LHCN-M2 (cell line): Measurements from ENCODE around the gene ZNF768. TPM values are rescaled to one million over a fixed set of nuclear protein-coding genes. Genes with fewer than 3 reads are reported as not detected.
A peak's percentile ranks its signal among the peaks of the same experiment; 100 is the strongest.
"Not testable (repeated sequence)": the region's sequence is repeated elsewhere in the genome, so short reads cannot be mapped to it uniquely, and the experiment has no call there.

Experiments used
- DNase-seq: peaks from one replicate; pipeline ENCODE4 v3.0.0-alpha.2; 2012; ENCODE audit warnings: low read depth
- total RNA-seq: library from RNA; depleted of rRNA; stranded (reverse); fragments of >200 nt; gene quantifications from 2 replicates; pipeline ENCODE4 v1.2.3, GENCODE V29; 2014

The ZNF768 gene
- total RNA-seq, 1 experiment from 2014 or later = 40.6 TPM

DNA sequence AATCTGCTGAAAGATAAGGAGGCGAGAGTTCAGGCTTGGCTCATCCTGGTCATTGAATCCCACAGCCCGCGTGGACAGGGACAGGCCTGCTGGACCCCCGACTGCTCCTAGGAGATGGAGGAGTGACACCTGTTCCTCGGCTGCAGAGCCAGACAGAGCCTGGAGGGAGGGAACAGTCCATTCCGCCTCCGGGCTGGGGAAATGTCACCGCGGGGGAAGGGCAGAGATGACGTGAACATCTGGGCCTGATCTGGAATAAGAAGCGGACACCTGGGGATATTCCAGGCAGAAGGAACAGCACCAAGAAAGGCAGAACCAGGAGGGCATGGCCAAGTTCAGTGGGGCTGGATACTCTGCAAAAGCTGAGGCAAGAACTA lies 6.8 kb upstream of the ZNF768 start:
- DNase-seq = no peak

DNA sequence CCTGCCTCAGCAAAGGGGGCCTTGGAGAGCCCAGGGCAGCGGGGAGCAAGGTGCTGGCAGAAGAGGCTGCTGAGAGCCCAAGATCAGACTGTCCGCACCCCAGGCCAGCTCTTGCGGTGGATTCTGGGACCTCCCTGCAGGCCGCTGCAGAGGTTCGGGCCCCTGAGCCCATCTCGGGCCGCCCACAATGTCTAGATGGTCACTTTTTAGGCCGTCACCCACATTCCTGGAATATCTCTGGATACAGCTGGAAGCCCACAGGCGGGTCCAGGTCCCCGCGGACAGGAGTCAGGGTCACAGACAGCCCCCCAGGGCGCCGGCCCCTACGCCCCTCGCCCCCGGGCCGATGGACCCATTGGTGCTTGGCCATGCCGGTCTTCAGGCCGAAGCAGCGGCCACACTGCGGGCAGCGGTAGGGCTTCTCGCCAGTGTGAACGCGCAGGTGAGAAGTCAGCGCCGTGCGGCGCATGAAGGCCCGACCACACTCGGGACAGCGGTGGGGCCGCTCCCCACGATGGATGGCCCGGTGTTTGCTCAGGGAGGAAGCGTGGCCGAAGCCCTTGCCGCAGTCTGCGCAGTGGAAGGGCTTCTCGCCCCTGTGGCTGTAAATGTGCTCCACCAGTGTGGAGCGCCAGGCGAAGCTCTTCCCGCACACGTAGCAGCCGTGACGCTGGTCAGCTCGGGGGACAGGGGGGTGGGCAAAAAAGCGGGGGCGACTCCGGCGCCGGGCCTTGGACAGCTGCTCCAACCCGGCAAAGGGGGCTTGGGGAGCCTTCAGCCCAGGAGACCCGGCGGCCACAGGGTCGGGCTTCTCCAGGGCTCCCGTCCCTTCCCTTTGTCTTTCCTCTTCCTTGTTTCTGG lies 6.1 kb upstream of the ZNF768 start:
- no peak for DNase-seq

DNA sequence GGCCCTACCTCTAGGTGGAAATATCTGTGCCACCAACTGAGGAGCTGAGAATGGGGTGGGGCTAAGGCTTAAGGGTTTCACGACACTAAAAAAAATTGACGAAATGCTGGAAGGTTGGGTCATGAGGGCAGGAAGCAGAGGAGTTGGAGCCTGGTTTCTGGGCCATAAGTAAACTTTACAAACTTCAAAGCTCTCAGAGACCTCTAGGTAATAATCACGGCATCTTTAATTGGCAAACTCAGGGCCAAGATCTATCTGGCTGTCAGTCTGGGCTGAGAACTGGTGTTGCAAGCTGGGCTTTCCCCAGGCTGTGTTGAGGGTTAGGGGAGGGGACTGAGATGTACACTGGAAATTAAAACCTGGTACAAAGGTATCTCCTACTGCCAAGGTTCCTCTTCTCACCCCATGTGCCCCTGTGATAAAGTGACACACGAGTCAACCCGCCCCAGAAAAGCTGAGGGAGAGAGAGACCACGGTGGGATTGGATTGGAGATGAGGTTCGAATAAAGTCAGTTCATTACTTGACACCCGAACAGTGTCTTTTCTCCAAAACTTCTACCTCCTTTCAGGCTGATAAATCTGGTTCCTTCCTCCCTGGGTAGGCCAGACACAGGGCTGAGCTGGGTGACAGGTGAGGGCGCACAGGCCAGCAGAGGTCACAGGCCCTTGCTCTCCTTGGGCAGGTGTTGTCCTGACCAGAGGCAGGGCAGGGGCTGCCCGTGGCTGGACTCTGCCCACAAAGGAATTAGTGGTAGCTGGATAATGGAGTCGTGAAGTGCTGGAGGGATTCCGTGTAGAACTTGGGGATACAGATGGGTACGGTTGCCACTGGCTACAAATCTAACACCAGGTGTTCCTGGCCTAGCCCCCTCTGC lies 4.0 kb upstream of the ZNF768 start:
- no peak for DNase-seq

DNA sequence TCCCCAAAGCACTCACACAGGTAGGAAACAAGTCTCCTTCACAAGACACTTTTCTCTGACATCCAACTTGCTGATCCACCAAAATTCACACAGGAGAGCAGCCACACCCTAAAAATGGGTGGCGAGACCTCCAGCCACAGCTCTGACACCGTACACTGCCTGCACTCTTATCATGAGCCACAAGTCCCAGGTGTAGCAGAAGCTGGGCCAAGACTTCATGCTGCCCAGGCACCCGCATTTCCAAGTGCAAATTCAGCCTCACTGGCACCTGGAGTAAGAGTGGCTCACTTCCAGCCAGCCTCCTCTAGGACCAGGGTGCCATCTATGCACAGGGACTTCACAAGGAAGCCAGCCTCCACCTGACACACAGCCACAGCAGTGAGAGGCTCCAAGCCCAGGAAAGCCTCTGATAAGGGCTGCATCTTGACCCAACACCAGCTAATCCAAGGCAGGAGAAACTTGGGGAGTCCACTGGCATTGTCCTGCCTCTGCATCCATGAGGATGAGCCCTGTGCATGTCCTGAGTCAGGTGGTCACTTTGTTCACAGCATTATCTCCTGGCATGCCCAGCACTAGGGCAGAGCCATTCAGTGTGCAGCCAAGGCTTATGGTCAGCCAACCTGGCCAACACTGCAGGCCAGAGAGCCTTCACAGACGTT lies 2.6 kb upstream of the ZNF768 start:
- DNase-seq = no peak

DNA sequence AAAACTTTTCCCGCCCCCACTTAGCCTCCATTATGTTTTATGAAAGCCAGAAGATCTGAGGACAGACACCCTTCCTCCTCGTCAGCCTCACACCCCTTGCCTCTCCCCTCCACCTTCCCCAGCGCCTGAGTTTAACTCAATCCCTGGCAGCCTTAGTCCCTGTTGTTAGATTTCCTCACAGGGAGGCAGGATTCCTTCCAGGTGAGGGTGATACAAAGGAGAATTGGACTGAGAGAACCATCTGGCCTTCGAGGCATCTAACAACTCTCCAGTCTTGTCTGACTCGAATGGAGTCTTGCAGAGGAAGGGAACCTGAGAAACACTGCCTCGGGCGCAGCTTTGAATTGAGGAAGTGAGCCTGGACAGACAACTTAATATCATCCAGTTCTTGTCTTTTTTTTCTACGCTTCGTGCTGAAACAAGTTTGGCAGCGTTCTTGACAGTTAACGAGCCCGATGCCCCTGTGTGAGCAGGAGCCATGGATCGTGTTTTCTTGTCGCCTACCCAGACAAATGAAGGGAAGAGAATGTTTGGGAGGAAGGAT lies 1.3 kb upstream of the ZNF768 start:
- no peak for DNase-seq

DNA sequence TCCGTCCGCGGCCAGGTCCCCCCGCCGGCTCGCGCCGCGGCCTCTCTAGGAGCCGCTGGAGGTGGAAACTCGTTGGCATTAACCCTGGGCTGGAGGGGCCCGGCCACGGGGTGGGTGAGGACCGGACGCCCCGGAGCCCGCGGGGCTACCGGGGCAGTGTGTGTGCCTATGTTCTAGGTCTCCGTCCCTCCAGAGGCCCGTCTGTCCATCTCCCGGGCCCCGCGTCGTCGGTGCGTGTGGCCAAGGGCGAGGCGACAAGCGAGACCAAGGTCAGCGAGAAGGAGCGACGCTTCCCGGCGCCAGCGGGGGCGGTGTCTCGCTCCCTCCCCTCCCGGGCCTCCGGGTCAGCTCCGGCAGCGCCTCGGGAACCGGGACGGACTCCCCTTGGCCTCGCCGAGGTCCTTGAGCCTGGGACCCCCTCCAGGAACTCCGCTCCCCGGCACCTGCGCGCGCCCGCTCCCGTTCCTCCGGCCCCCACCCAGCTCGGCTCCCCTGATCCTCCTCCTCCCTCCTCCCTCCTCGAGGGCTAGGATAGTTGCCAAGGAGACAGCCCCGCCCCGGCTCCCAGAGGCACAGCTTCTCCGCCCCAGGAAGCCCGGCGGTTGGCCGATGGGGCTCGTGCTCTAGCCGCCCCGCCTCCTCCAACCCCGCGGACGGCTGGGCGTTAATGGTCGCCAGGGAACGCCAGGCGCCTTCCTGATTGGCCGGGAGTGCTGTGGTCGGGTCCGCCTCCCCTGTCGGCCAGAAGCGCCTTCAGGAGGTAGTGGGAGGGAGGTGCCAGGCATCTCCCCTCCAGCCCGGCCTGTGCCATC lies 663 bp upstream of the ZNF768 start:
- peak; percentile 96 for DNase-seq

DNA sequence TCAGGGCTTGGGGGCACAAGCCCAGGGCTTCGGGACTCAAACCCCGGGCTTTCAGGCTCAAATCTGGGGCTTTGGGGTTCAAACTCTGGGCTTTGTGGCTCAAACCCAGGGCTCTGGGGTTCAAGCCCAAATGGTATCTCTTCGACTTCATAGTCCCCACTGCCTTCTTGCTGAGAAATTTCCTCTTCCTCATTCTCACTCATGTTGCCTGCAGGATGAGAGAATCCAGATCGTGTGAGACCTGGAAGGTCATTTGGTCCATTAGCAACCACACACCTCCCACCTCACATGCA lies 576 bp downstream of the ZNF768 start:
- DNase-seq = no peak

DNA sequence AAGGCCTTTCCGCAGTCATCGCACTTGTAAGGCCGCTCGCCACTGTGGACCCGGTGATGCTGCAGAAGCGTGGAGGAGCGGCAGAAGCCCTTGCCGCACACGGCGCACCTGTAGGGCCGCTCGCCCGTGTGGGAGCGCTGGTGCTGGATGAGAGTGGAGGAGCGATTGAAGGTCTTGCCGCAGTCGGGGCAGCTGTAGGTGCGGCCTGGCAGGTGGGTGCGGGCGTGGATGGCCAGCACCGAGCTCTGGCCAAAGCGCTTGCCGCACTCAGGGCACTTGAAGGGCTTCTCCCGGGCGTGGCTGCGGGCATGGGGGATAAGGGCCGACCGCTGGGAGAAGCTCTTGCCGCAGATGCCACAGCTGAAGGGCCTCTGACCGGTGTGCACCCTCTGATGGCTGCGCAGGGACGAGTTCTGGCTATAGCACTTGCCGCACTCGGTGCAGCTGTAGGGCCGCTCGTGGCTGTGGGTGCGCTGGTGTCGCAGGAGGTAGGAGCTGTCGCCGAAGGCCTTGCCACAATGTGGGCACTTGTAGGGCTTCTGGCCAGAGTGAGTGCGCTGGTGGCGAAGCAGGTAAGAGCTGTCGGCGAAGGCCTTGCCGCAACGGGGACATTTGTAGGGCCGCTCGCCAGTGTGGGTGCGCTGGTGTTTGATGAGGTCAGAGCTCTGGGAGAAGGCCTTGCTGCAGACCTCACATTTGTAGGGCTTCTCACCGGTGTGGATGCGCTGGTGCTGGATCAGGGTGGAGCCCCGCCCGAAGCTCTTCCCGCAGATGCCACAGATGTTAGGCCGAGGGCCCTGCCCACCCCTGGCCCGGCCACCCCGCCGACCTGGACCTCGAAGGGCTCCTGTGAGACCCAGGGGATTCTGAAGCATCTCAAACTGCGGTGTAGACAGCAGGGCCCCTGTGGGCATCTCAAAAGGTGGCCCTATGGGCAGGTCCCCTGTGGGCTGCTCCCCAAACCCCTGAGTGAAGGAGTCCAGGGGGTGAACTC lies 1.5 kb downstream of the ZNF768 start:
- no peak for DNase-seq

DNA sequence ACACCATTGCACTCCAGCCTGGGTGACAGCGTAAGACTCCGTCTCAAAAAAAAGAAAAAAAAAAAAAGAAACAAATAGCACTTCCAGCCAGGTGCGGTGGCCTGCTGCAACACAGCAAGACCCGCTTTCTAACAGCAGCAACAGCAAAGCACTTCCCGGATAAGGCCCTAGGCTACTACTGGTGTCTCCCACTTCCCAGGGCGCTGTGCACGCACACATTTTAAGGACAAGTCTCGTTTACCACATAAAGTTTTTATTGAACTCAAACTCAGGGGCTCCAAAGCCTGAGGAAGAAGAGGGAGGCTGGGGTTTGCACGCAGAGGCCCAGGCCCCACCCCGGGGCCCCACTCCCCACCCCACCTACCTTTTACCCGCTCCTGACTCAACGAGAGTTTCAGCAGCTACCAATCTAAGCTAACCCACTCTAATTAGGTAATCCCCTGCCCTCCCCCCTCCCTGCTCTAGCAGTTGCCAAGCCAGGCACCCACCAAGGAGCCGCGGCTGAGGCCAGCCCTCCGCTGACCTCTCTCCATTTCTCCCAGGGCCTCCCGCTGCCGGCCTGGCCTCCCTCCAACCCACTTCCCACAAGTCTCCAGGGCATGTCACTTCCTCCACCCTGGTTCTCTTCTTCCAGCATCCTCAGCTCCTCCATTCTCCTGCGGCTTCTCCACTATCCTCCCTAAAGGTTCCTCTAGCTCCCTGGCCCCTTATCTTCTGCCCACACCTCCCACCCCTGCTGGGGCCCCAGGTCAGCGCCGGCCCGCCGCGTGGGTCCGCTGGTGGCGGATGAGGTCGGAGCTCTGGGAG lies 2.4 kb downstream of the ZNF768 start:
- DNase-seq = no peak

DNA sequence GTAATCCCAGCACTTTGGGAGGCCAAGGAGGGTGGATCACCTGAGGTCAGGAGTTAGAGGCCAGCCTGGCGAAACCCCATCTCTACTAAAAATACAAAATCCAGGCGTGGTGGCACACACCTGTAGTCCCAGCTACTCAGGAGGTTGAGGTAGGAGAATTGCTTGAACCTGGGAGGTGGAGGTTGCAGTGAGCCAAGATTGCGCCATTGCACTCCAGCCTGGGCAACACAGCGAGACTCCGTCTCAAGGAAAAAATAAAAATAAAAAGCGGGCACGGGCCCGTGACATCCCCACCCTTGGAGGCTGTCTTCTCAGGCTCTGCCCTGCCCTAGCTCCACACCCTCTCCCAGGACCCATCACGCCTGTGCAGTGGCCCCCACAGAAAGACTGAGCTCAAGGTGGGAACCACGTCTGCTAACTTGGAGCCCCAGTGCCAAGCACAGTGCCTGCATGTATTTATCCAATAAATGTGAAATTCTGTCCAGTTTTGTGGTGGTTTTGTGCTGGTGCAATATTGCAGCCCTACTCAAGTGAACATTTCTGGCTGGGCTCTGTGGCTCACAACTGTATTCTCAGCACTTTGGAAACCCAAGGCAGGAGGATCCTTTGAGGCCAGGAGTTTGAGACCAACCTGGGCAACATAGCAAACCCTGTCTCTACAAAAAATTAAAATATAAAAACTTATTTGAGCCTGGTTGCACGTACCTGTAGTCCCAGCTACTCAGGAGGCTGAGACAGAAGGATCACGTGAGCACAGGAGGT lies 3.5 kb downstream of the ZNF768 start:
- not testable (repeated sequence) for DNase-seq

DNA sequence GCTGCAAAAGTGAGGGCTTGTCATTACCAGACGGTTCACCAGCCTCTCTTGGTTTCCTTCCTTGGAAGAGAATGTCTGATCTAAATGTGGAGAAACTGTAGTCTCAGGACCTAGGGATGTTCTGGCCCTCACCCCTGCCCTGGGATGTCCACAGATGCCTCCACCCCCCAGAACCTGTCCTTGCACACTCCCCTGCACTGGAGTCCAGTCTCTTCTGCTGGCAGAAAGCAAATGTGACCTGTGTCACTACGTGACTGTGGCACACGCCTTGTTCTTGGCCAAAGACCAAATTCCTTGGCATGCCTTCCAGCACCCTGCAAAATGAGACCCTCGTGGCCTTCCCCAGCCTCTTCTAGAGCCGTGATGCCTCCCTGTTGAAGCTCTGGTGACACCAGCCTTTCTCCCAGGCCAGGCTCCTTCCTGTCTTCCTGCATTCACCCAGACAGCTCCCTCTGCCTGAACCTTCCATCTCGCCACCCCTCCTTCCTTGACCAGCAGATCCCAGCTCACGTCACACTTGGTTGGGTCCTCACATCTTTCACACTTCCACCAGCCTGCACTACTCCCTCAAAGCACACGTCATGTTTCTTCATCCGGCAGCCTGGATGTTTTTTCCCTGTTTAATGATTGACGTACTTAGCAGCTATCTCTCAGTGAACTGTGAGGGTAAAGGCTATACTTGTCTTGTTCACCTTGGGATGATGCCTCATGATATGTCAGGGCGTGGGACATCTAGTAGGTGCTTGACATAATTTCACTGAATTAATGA lies 4.3 kb downstream of the ZNF768 start:
- no peak for DNase-seq

DNA sequence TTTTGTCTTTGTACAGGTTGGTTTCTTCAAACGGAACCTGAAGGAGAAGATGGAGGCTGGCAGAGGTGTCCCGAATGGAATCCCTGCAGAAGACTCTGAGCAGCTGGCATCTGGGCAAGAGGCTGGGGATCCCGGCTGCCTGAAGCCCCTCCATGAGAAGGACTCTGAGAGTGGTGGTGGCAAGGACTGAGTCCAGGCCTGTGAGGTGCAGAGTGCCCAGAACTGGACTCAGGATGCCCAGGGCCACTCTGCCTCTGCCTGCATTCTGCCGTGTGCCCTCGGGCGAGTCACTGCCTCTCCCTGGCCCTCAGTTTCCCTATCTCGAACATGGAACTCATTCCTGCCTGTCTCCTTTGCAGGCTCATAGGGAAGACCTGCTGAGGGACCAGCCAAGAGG lies 4.9 kb downstream of the ZNF768 start:
- DNase-seq = no peak

DNA sequence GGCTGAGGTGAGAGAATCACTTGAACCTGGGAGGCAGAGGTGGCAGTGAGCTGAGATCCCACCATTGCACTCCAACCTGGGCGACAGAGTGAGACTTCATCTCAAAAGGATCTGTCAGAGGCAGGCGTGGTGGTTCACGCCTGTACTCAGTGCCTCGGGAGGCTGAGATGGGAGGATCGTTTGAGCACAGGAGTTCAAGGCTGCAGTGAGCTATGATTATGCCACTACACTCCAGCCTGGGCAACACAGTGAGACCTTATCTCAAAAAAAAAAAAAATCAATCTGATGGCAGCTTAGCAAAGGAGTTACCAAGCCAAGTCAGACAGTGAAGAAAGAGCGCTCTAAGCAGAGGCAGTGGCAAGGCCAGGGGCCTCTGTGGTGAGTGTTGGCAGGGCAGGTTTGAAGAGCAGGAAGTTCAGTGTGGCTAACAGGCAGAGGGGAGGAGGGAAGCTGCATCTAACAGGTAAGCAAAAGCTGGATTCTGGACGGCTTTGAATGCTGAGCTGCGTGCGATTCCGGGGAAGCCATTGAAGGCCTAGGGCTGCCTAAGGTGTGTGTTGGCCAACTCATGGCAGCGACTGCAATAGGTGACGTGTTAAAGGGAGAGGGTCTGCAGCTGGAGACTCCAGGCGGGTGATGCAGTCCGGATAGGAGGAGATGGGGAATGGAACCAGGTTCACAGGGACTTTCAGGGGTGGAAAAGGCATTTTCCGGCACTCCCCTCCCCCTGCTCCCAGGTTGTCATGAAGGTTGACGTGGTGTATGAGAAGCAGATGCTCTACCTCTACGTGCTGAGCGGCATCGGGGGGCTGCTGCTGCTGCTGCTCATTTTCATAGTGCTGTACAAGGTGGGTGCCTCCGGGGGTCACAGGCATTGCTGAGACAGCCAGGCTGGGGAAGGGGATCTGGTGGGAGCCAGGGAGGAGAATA lies 7.0 kb downstream of the ZNF768 start:
- DNase-seq = no peak

DNA sequence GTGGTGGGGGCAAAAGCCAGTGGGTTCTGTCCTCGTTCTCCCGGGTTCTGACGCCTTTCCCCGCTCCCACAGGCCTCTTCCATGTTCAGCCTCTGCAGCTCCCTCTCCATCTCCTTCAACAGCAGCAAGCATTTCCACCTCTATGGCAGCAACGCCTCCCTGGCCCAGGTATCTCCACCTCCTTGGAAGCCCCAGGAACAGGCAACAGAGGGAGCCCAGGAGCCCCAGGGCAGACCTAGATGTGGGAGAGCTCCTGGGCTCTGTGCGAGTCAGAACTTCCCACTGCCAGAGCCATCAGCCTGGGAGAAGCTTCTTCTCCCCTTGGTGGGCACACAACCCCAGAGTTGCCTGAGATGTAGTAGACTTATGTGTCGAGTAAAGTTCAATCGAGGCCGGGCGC lies 7.8 kb downstream of the ZNF768 start:
- no peak for DNase-seq

DNA sequence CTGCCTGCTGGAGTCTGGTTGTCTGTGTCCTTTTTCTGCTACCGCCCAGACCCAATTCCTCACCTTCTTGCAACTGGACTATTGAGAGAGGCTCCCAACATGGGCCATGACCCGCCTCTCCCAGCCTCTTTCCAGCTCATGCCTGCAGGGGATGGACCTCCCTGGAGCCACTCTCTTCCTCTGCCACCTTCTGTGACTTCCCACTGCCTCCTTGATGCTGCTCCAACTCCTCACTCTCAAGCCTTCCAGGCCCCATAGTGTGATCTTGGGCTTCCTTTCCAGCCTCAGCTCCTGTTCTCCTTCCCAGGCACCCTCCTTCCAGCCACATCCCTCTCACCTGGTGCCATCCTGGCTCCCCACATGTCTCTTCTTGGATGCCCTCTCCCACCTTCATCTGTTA lies 11.1 kb downstream of the ZNF768 start:
- DNase-seq = no peak

DNA sequence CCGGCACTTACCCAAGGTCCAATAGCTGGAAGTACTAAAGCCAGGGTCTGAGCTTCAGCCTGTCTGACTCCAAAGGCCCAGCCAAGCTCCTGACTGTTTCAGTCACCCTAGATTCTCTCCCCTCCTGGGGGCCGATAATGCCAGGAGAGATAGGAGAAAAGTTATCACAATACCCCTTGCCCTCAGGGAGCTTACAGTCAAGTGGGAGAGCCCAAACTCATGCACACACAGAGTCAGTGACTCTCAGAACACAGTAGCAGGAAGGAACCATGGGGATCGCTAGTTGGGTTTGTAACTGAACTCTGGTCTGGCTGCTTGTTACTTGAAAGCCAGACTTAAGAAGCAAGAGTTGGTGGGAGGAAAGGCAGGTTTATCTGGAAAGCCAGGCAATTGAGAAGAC lies 14.9 kb downstream of the ZNF768 start:
- no peak for DNase-seq
